NB4 (cell line): ENCODE results near the gene DNAJB1.

Source experiments
- MAX ChIP-seq: IDR thresholded peaks from 2 replicates; pipeline ENCODE4 v1.6.1; 2011; ENCODE audit warnings: low read depth, low read length
- MYC ChIP-seq: IDR thresholded peaks from 2 replicates; pipeline ENCODE4 v1.6.1; 2011; ENCODE audit warnings: low read depth, low read length
- POLR2A ChIP-seq: IDR thresholded peaks from 2 replicates; pipeline ENCODE4 v1.6.1; 2011; ENCODE audit warnings: mild to moderate bottlenecking; ENCODE audit not compliant: insufficient read length; ENCODE audit errors: extremely low read depth
- TF ChIP-seq, protein P1 (sequence below): IDR thresholded peaks from one replicate; pipeline ENCODE4 v1.5.1; 2012; ENCODE audit warnings: low read depth, low read length

DNA sequence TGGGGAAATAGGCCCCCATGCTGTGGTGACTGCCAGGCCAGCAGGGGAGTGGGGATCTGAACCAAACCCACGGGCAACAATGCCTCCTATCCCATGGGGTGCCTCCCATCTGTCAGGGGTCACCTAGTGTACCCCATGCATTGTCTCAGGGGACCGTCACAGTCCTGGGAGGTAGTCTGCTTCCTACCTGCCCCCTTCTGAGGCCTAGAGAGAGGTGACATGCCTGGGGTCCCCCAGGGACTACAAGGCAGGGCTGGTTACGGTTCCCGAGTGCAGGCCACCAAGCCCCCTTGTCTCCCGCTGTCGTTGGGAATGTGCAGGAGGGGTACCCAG lies 42.5 kb upstream of the DNAJB1 start:
- TF ChIP-seq, protein P1, sequence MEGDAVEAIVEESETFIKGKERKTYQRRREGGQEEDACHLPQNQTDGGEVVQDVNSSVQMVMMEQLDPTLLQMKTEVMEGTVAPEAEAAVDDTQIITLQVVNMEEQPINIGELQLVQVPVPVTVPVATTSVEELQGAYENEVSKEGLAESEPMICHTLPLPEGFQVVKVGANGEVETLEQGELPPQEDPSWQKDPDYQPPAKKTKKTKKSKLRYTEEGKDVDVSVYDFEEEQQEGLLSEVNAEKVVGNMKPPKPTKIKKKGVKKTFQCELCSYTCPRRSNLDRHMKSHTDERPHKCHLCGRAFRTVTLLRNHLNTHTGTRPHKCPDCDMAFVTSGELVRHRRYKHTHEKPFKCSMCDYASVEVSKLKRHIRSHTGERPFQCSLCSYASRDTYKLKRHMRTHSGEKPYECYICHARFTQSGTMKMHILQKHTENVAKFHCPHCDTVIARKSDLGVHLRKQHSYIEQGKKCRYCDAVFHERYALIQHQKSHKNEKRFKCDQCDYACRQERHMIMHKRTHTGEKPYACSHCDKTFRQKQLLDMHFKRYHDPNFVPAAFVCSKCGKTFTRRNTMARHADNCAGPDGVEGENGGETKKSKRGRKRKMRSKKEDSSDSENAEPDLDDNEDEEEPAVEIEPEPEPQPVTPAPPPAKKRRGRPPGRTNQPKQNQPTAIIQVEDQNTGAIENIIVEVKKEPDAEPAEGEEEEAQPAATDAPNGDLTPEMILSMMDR = no peak
- TF ChIP-seq POLR2A (no peak), MAX (no peak), MYC (no peak)
